ENCODE results near the gene CDC25B.
A peak's percentile ranks its signal among the peaks of the same experiment; 100 is the strongest.

DNA sequence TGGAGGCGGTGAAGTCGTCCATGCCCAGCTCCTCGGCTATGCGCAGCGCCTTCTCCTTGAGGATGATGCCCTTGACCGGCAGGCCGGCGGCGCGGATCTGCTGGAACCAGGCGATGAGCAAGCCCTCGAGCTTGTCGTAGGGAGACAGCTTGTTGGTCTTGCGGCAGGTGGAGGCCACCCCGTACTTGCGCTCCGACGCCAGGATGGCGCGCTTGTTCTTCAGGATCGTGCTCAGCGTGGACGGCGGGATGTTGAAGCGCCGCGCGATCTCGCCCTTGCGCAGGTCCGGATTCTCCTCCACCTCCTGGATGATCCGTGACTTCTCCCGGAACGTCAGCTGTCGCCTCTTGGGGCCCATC lies 10.0 kb upstream of the CDC25B start:
- TF ChIP-seq, protein P1, sequence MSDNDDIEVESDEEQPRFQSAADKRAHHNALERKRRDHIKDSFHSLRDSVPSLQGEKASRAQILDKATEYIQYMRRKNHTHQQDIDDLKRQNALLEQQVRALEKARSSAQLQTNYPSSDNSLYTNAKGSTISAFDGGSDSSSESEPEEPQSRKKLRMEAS (IDR thresholded peaks at IDR 0.05; ENCODE audit: low read depth, low read length), result no peak
- TF ChIP-seq, protein P2, sequence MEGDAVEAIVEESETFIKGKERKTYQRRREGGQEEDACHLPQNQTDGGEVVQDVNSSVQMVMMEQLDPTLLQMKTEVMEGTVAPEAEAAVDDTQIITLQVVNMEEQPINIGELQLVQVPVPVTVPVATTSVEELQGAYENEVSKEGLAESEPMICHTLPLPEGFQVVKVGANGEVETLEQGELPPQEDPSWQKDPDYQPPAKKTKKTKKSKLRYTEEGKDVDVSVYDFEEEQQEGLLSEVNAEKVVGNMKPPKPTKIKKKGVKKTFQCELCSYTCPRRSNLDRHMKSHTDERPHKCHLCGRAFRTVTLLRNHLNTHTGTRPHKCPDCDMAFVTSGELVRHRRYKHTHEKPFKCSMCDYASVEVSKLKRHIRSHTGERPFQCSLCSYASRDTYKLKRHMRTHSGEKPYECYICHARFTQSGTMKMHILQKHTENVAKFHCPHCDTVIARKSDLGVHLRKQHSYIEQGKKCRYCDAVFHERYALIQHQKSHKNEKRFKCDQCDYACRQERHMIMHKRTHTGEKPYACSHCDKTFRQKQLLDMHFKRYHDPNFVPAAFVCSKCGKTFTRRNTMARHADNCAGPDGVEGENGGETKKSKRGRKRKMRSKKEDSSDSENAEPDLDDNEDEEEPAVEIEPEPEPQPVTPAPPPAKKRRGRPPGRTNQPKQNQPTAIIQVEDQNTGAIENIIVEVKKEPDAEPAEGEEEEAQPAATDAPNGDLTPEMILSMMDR (IDR thresholded peaks at IDR 0.05; ENCODE audit: low read depth, low read length), result no peak
- peak; percentile 3 for TF ChIP-seq POLR2A (IDR thresholded peaks at IDR 0.05; ENCODE audit: extremely low read depth, insufficient read length)

Measured in NB4 (cell line).